Prostate gland (tissue), 2 donors: ENCODE measurements around the gene VAMP1. TPM values are rescaled to one million over a fixed set of nuclear protein-coding genes. Genes with fewer than 3 reads are reported as not detected.
A peak's percentile ranks its signal among the peaks of the same experiment; 100 is the strongest.
"Not testable (repeated sequence)": the region's sequence is repeated elsewhere in the genome, so short reads cannot be mapped to it uniquely, and the experiment has no call there.

ENCODE experiments used
- DNase-seq: peaks from one replicate; pipeline ENCODE4 v3.0.0-alpha.2; 2019; ENCODE audit warnings: low spot score
- H3K27ac ChIP-seq, 2 donors: fragments of 200-600 bp; sonication (generic); 2 replicates each; pipeline ENCODE4 v1.5.1; 2017 to 2019
- H3K27me3 ChIP-seq: fragments of 200-600 bp; sonication (generic); replicated peaks from 2 replicates; pipeline ENCODE4 v1.5.1; 2019; ENCODE audit not compliant: insufficient read depth
- H3K36me3 ChIP-seq, 2 donors: fragments of 200-600 bp; sonication (generic); 1 replicate in 1 of 2; 2 replicates in 1 of 2; pipeline versions ENCODE4 v1.5.1 to v1.8.1; 2017 to 2019
- H3K4me1 ChIP-seq: fragments of 200-600 bp; sonication (generic); replicated peaks from 2 replicates; pipeline ENCODE4 v1.5.1; 2019
- H3K4me3 ChIP-seq, 2 donors: fragments of 200-600 bp; sonication (generic); 2 replicates each; pipeline ENCODE4 v1.5.1; 2017 to 2019
- H3K9me3 ChIP-seq: fragments of 200-600 bp; sonication (generic); 2 replicates; pipeline ENCODE4 v1.5.1; 2017
- CTCF ChIP-seq, 4 experiments: fragments of 200-600 bp in 2 of 4; fragments of 450-650 bp in 2 of 4; sonication (generic) in 2 of 4; IDR thresholded peaks; 1 replicate in 3 of 4; 2 replicates in 1 of 4; pipeline ENCODE4 v1.5.1; 2016 to 2019; ENCODE audit warnings: antibody characterized with exemption in 4 of 4, mild to moderate bottlenecking in 2 of 4, moderate library complexity in 2 of 4
- POLR2A ChIP-seq: fragments of 450-650 bp; IDR thresholded peaks from one replicate; pipeline ENCODE4 v1.6.1; 2016; ENCODE audit warnings: antibody characterized with exemption, mild to moderate bottlenecking
- POLR2AphosphoS5 ChIP-seq: sonication (generic); formaldehyde crosslinking; IDR thresholded peaks from one replicate; pipeline ENCODE4 v1.6.1; 2017; ENCODE audit warnings: antibody characterized with exemption
- WGBS: methylation state at CpG from one replicate; pipeline ENCODE4 v1.1.5; 2018; 5-methylcytosine and 5-hydroxymethylcytosine counted together
- intact Hi-C: fragments of 100-400 bp; cut with DNase I; formaldehyde crosslinking; loops from one replicate; pipeline ENCODE4 v1.14.2; 2022
- total RNA-seq, 2 donors: library from RNA; depleted of rRNA; stranded (reverse); fragments of >200 nt; gene quantifications; one replicate each; pipeline ENCODE4 v1.1.0, GENCODE V29; 2016

VAMP1 gene
- total RNA-seq, 2 donors from 2014 or later: 6.3 to 8.5 TPM

DNA sequence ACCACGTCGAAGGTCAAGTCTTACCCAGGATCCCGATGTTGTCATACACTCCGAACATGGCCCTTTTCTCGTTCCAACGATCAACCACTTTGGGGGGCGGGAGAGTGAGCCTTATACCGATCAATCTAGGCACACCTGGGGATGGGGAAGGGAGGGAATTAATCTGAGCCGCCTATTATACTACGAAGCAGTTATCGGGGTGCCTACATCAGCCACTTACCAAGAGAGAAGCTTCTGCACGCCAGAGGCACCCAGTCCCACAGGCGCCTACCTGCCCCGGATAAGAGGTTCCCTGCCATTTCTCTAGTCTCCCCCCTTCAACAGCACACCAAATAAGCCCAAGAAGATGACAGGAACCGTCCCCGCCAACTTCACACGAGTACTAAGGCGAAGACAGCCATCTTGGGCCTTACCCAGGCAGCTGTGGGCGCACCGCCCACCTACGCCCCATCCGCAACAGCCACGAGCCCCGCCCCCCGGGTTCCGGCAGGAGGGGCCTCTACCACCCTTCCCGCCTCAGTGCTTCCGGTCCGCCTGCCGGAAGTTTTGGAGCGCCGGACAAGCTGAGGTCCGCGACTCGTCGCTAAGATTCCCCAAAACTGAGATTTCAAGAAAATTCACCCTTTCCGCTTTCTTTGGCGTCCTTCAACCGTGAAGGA, 22.5 kb upstream of the VAMP1 start, which contains the start of gene MRPL51:
Gene MRPL51, minus strand, starts transcription at position 425 of the 659 bp plus-strand sequence. Its CDS starts 126 bp downstream, at position 299.
- H3K36me3 ChIP-seq: no peaks in the 10 kb centered on the region
- WGBS: under 1% methylated on average over 39 of the region's 39 CpGs
- H3K4me1 ChIP-seq: no peaks in the 10 kb centered on the region
- no peaks in the 10 kb centered on the region for H3K27me3 ChIP-seq
- DNase-seq: peak; percentile 97
- no peaks in the 10 kb centered on the region for H3K9me3 ChIP-seq
- peak within 1 kb of the TSS; percentile 64 to 69 for H3K4me3 ChIP-seq
- peak within 1 kb of the TSS; percentile 94 to 96 for H3K27ac ChIP-seq
- TF ChIP-seq POLR2AphosphoS5: peak; percentile 95
- TF ChIP-seq POLR2A: peak; percentile 80
- TF ChIP-seq CTCF (IDR thresholded peaks at IDR 0.05): no peak
- intact Hi-C loops: loop anchor here (2.0 to 5.0 kb wide), 2 partner anchors 41 to 42 kb away; partner anchors contain the start of genes GAPDH and TAPBPL

DNA sequence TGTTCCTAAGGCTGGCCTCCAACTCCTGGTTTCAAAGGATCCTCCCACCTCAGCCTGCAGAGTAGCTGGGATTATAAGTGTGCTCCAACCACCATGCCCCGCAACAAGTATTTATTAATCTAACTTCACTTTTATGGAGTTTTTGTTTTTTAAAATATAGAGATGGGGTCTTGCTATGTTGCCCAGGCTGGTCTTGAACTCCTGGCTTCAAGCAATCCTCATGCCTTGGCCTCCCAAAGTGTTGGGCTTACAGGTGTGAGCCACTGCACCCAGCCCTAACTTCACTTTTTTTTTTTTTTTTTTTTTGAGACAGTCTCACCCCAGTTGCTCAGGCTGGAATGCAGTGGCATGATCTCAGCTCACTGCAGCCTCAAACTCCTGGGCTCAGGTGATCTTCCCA, 20.2 kb upstream of the VAMP1 start:
- not testable (repeated sequence) for H3K36me3 ChIP-seq, H3K27ac ChIP-seq, H3K9me3 ChIP-seq, H3K27me3 ChIP-seq, H3K4me3 ChIP-seq, DNase-seq, H3K4me1 ChIP-seq
- intact Hi-C loops: loop anchor here (5.0 kb wide), 1 partner anchor 38 kb away; the partner anchor contains the start of gene TAPBPL
- 100% methylated on average over 1 of the region's 1 CpG for WGBS

DNA sequence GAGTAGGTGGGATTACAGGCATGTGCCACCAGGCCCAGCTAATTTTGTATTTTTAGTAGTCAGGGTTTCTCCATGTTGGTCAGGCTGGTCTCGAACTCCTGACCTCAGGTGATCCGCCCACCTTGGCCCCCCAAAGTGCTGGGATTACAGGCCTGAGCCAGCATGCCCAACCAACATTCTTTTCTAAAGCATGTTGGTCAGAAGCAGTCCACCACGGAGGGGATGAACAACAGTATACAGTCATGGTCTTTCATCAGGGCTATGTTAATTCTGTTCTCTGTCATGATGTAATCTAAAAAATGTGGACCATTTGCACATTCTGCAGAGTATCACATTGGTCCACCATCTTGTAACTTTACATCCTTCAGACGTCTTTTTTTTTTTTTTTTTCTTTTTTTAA, 19.0 kb upstream of the VAMP1 start:
- Histone ChIP-seq H3K4me1 (no peaks in the 10 kb centered on the region), H3K9me3 (no peaks in the 10 kb centered on the region), H3K27ac (no peak overlapping the region), H3K4me3 (no peak overlapping the region), H3K36me3 (no peaks in the 10 kb centered on the region), H3K27me3 (no peaks in the 10 kb centered on the region)
- no peak for TF ChIP-seq POLR2A
- no peak for TF ChIP-seq POLR2AphosphoS5
- no peak for TF ChIP-seq CTCF (IDR thresholded peaks at IDR 0.05)
- DNase-seq: no peak
- intact Hi-C loops: no loop called here
- WGBS: 61% methylated on average over 4 of the region's 4 CpGs

GRCh38 chr12:6488240-6488639, 17.8 kb upstream of the VAMP1 start:
- DNase-seq: no peak
- H3K4me3 ChIP-seq: no peak overlapping the region
- H3K4me1 ChIP-seq: no peaks in the 10 kb centered on the region
- 66% methylated on average over 1 of the region's 1 CpG for WGBS
- H3K9me3 ChIP-seq: no peaks in the 10 kb centered on the region
- no peak overlapping the region for H3K27ac ChIP-seq
- TF ChIP-seq POLR2AphosphoS5: no peak
- no peak for TF ChIP-seq CTCF (IDR thresholded peaks at IDR 0.05)
- no peak for TF ChIP-seq POLR2A
- no peaks in the 10 kb centered on the region for H3K27me3 ChIP-seq
- intact Hi-C loops: no loop called here
- H3K36me3 ChIP-seq: no peaks in the 10 kb centered on the region

GRCh38 chr12:6478416-6478815, 7.9 kb upstream of the VAMP1 start:
- no peaks in the 10 kb centered on the region for H3K36me3 ChIP-seq
- intact Hi-C loops: no loop called here
- H3K9me3 ChIP-seq: no peaks in the 10 kb centered on the region
- no peak overlapping the region for H3K4me3 ChIP-seq
- no peaks in the 10 kb centered on the region for H3K27me3 ChIP-seq
- H3K27ac ChIP-seq: no peak overlapping the region
- no peak for DNase-seq
- 92% methylated on average over 20 of the region's 20 CpGs for WGBS
- TF ChIP-seq CTCF (IDR thresholded peaks at IDR 0.05): no peak
- TF ChIP-seq POLR2A: no peak
- no peak for TF ChIP-seq POLR2AphosphoS5
- H3K4me1 ChIP-seq: no peaks in the 10 kb centered on the region

- H3K4me1 ChIP-seq, DNase-seq, H3K27ac ChIP-seq, intact Hi-C loops, H3K4me3 ChIP-seq, H3K9me3 ChIP-seq, H3K36me3 ChIP-seq, H3K27me3 ChIP-seq: not testable (repeated sequence)
- 90% methylated on average over 33 of the region's 37 CpGs for WGBS
These were observed 7.3 kb upstream of the VAMP1 start for GRCh38 chr12:6477601-6478377.
